GM18499 (cell line): ENCODE measurements around the gene TTLL13.
"Not testable (repeated sequence)": the region's sequence is repeated elsewhere in the genome, so short reads cannot be mapped to it uniquely, and the experiment has no call there.

Experiments
- ATAC-seq: cut with Tn5 transposase; IDR thresholded peaks from one replicate; pipeline ENCODE4 v1.9.1; 2021; ENCODE audit warnings: moderate number of reproducible peaks; ENCODE audit not compliant: insufficient read depth, unreplicated experiment

Gene TTLL13

DNA sequence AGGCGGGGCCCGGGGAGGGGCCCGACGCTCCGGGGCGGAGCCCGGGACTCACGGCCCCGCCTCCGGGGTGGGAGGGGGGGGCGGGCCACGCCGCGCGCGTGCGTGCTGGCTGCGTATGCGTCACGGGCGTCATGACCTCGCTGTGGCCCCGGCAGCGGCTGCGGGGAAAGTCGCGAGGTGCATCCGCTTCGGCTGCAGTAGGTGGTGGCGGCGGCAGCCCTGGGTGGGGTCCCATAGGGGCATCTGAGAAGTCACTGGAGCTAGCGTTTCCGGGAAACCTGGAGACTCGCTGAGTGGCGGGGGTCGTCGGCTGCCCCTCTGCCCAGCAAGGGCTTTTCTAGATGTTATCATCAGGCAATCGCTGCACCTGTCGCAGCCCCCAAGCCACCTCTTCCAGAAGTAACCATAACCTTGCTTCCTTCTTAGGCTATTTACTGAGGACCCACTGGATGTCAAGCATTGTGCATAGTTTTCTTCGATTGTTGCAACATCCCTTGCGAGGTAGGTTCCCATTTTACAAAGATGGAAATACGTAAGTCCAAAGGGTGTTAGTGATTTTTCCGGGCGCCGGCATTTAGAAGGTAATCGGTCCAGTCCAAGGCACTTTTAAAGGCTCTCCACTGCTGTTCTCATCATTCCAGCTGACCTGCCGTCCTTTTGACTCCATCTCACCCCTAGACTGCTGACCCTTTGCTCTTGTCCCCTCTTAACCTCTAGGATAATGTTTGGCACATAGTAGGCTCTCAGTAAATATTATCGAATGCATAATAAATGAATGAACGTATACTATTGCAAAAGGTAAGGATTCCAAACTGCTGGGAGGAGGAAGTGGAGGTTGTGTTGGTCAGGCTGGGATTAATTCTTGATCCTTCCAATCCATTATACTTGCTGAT, 15.0 kb upstream of the TTLL13 start, which contains the start of gene GDPGP1:
Gene GDPGP1, plus strand, starts transcription at position 114 of the 893 bp plus-strand sequence. CDS start 6,700 bp downstream, outside the sequence.
- peak; percentile 34 for ATAC-seq

DNA sequence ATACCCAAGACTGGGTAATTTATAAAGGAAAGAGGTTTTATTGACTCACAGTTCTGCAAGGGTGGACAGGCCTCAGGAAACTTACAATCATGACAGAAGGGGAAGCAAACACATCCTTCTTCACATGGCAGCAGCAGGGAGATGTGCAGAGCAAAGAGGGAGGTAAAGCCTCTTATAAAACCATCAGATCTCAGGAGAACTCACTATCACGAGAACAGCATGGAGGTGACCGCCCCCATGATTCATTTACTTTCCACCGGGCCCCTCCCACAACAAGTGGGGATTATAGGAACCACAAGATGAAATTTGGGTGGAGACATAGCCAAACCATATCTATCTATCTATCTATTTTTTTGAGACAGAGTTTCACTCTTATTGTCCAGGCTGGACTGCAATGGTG, 10.0 kb upstream of the TTLL13 start:
- ATAC-seq = no peak

- no peak for ATAC-seq
Measured at GRCh38 chr15:90240856-90241255, 8.5 kb upstream of the TTLL13 start.

GRCh38 chr15:90241343-90242192, 7.8 kb upstream of the TTLL13 start:
- no peak for ATAC-seq

DNA sequence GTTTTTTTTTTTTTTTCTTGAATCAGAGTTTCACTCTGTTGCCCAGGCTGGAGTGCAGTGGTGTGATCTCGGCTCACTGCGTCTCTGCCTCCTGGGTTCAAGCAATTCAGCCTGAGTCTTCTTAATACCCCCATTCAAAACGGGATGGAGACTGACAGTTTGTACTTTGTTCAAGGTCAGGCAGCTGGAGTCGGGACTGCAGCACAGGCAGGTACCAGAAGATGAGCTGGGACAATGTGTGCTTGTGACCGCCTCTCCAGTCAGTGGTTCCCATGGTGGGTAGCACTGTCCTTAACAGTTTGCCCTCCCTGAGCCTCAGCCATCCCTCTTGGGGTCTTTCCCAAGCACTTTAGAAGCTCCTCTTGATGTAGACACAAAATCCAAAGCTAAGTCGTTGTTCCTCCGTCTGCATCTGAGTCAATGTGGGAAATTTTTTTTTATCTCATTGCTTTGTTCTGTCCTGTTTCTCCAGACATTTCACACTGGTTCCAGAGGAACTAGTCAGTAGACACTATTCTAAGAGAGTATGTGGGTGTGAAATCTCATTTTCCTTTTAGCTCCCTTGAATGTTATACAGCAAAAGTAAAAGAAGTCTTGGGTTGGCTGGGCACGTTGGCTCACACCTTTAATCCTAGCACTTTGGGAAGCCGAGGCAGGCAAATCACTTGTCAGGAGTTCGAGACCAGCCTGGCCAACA, 5.3 kb upstream of the TTLL13 start:
- no peak for ATAC-seq

GRCh38 chr15:90248789-90249202, 560 bp upstream of the TTLL13 start:
- no peak for ATAC-seq

DNA sequence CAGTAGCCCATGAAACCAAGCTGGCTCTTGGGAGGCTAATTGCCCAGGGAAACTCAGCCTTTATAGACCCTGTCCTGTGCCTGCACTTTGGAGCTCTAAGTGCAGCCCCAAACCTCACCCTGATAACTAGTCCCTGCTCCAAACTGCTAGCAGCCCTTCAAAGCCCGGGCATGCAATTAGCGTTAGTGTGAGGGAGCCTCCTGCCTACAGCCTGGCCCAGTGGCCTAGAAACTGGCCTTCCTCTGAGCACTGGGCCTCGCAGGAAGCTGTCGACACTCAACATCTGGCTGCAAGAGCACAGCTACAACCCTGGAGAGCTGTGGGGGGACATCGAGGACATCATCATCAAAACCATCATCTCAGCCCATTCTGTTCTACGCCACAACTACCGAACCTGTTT, 8.4 kb downstream of the TTLL13 start:
- no peak for ATAC-seq

DNA sequence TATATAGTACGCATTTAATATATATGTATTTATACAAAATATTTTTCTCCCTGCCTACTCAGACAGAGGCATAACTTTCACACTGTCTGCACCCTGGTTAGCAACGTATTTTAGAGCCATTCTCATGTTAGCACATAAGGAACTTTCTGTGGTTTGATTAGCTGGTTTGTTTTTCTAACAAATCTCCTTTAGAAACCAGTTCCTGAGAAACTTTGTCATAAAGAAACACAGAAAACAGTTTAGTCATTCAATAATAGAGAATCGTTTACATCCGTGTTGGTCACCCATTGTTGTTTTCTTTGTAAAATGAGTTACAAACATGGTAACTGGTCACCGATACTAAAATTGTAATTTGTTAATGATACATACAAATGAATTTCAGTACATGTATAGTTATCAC, 10.2 kb downstream of the TTLL13 start:
- peak; percentile 65 for ATAC-seq

DNA sequence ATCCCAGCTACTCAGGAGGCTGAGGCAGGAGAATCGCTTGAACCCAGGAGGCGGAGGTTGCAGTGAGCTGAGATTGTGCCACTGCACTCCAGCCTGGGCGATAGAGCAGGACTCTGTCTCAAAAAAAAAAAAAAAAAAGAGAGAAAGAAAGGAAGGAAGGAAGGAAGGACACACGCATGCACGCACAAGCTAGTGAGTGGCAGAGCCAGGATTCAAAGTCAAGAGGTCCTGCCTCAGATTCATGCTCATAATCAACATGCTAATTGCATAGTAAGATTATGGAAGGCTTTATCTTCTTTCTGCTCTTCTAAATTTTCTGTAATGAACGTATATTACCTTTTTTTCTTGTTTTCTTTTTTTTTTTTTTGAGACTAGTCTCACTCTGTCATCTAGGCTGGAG, 11.4 kb downstream of the TTLL13 start:
- ATAC-seq = not testable (repeated sequence)

DNA sequence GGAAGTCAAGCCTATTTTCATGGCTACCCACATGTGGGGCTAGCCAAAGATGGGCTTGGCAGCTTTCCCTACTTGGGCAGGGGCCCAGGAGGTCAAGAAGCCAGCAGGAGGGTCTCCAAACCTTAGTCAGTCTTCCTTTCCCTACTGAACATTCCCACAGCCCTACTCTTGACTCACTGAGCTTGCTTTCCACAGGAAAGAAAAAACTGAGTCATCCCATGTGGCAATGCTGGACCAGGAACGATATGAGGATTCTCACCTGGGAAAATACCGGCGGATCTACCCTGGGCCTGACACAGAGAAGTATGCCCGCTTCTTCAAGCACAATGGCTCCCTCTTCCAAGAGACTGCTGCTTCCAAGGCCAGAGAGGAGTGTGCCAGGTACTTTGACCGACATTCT, 12.5 kb downstream of the TTLL13 start:
- ATAC-seq = no peak

- ATAC-seq = no peak
Measured at GRCh38 chr15:90262426-90262825, 13.1 kb downstream of the TTLL13 start.

DNA sequence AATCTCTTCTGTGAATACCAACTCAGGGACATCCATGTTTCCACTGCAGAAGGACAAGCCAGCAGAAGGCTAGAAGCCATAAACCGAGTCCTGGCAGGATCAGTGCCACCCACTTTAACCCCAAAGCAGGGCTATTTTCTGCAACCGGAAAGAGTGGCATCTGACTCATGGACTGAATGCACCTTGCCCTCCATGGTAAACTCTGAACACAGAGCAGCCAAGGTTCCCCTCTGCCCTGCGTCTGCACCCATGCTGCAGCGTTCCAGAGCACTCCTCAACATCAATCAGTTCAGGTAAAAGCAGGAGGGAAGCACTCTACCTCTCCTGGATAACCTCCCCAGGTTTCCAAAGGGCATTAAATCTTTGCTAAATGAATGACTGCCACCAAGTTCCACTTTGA, 15.3 kb downstream of the TTLL13 start:
- ATAC-seq = no peak

DNA sequence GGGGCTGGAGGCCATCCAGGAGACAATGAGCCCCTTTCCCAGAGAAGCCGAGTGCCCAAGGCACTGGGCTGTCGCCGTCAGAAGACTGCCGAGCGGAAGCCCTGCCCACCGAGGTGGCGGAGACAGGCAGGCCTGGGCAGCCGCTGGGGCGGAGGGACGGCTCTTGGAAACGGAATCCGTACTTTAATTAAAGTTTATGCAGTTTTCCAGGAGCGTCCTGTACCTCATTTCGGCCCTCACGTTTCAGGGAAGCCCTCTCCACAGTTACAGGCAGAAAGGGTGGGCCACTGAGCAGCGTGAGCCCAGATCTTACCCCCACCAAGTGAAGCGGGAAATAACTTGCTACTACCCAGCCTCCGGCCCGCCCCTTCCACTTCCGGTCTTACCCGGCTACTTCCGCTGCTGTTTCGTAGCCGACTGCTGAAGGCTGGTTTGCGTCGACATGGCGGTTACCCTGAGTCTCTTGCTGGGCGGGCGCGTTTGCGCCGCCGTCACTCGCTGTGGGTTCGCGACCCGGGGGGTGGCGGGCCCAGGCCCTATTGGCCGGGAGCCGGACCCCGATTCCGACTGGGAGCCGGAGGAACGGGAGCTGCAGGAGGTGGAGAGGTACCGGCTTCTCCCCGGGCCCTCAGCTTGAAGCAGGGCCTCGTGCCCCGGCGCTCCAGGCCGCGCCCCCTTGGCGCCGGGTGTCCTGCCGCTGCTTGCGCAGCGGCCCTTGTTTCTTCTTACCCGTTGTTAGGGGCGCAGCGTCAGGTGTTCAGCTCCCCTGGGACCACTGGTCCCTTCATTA, 16.1 kb downstream of the TTLL13 start, which contains the start of gene NGRN:
Gene NGRN, plus strand, starts transcription at position 402 of the 790 bp plus-strand sequence. Its CDS starts 41 bp downstream, at position 443.
- ATAC-seq = peak; percentile 86

DNA sequence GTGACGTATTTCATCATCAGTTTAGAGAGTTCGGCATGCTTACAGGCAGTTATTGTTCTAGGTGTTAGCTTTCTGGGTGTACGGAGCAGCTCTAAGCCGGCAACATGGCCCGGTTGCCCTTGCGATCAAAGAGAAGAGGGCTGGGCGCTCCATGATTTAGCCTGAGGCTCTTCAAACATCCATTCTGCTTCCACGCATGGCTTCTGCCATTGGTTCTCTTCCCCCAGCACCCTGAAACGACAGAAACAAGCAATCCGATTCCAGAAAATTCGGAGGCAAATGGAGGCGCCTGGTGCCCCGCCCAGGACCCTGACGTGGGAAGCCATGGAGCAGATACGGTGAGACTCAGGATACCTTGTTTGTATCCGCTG, 16.7 kb downstream of the TTLL13 start:
- ATAC-seq = no peak

- ATAC-seq = no peak
Measured at GRCh38 chr15:90266485-90266884, 17.1 kb downstream of the TTLL13 start.

DNA sequence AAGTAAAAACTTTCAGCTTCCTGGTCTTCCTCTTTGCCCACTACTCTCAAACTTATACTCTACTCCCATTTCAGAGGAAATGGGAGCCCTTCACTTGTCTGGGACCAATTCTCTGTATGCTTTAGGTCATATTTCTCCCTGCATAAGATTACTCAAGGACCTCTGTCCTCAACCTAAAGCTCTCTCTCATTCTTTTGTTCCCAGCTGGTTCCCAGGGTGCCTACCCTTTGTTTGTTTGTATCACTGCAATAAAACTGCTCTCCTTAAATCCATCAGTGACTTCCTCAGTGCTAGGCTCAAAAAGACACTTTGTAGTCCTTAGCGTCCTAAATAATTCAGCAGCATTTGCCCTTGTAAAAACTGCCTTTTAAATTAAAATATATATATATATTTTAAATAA, 19.1 kb downstream of the TTLL13 start:
- no peak for ATAC-seq

GRCh38 chr15:90270502-90271150, 21.3 kb downstream of the TTLL13 start:
- no peak for ATAC-seq

DNA sequence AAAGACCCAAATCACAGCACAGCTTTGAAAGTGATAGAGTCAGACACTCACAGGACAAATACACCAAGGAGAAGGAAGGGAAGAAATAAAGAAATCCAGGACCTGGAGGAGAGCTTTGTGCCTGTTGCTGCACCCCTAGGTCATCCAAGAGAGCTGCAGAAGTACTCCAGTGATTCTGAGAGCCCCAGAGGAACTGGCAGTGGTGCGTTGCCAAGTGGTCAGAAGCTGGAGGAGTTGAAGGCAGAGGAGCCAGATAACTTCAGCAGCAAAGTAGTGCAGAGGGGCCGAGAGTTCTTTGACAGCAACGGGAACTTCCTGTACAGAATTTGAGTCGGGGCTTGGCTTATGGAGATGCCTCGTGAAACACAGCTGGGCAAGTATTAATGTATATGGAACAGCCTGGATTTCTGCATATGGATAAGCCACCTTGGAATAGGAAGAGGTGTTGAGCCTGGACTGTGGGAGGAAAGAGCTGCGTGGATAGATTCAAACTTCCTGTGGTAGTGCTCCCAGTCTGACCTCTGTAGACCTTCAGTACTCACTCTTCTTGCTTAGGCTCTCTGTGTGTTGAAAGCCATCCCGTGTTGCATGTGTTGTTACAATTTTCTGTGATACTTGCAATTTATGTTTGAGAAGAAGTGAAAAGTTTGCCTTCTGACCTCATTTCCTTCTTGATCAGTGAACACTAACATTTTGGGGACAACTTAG, 22.3 kb downstream of the TTLL13 start:
- no peak for ATAC-seq

GRCh38 chr15:90278467-90278866, 29.1 kb downstream of the TTLL13 start:
- not testable (repeated sequence) for ATAC-seq
